Kidney (tissue), 14 donors: Measurements from ENCODE around the gene CWC15. TPM values are rescaled to one million over a fixed set of nuclear protein-coding genes. Genes with fewer than 3 reads are reported as not detected.

Experiments
- DNase-seq, 5 donors: peaks; one replicate each; pipeline ENCODE4 v3.0.0-alpha.2; 2013 to 2020
- FAIRE-seq: peaks from 2 replicates; lab custom pipeline; 2012; peaks lifted over from hg19 to GRCh38; lab: Jason Lieb, UNC
- H3K27ac ChIP-seq, 2 donors: one replicate each; pipeline ENCODE4 v1.7.0; 2013; ENCODE audit warnings: low read depth in 2 of 2, low read length in 2 of 2, inconsistent platforms in 1 of 2
- H3K27me3 ChIP-seq: one replicate; pipeline ENCODE4 v1.7.1; 2013; ENCODE audit warnings: low read length, inconsistent platforms; ENCODE audit not compliant: control insufficient read depth, insufficient read depth
- H3K36me3 ChIP-seq, 3 donors: one replicate each; pipeline versions ENCODE4 v1.7.0 to v1.7.1; 2013; ENCODE audit warnings: low read length in 3 of 3, control low read depth in 1 of 3, inconsistent platforms in 1 of 3; ENCODE audit not compliant: insufficient read depth in 3 of 3, control insufficient read depth in 2 of 3
- H3K4me1 ChIP-seq, 3 donors: one replicate each; pipeline versions ENCODE4 v1.7.0 to v1.7.1; 2013; ENCODE audit warnings: low read length in 3 of 3, inconsistent platforms in 1 of 3, low read depth in 1 of 3; ENCODE audit not compliant: control insufficient read depth in 2 of 3, insufficient read depth in 2 of 3
- H3K4me3 ChIP-seq, 3 donors: one replicate each; pipeline versions ENCODE4 v1.7.0 to v1.8.1; 2013; ENCODE audit warnings: low read length in 3 of 3, control low read depth in 1 of 3, inconsistent platforms in 1 of 3
- H3K9ac ChIP-seq, 3 donors: one replicate each; pipeline versions ENCODE4 v1.7.0 to v1.7.1; 2013; ENCODE audit warnings: low read length in 3 of 3, control low read depth in 1 of 3, inconsistent platforms in 1 of 3
- H3K9me3 ChIP-seq, 3 donors: one replicate each; pipeline versions ENCODE4 v1.7.0 to v1.7.1; 2013; ENCODE audit warnings: low read length in 3 of 3, control low read depth in 1 of 3, inconsistent platforms in 1 of 3; ENCODE audit not compliant: control insufficient read depth in 2 of 3, insufficient read depth in 1 of 3
- CTCF ChIP-seq: IDR thresholded peaks from 3 replicates; pipeline ENCODE4 v1.5.1; 2012; ENCODE audit warnings: mild to moderate bottlenecking, moderate library complexity, borderline replicate concordance; ENCODE audit not compliant: insufficient read depth; ENCODE audit errors: extremely low read depth
- intact Hi-C: fragments of 100-400 bp; cut with DNase I; formaldehyde crosslinking; loops from one replicate; pipeline ENCODE4 v1.11.1; 2022
- polyA plus RNA-seq: library from polyadenylated mRNA; stranded (reverse); fragments of 350-450 nt; fragmentation: Illumina TruSeq; extraction: RNeasy Lipid Tissue Mini Kit (QIAGEN cat#74804); gene quantifications from one replicate; pipeline ENCODE4 v1.2.3, GENCODE V29; 2014; ENCODE audit warnings: low read depth, low replicate concordance; ENCODE audit not compliant: insufficient read depth
- total RNA-seq: library from RNA; stranded (reverse); fragmentation: NEBNext Ultra II Directional; extraction: Animal tissue kit (Norgen Biotek cat#: 25700); gene quantifications from one replicate; pipeline ENCODE4 v1.2.1, GENCODE V29; 2021
- donor health status: control.
- donor health status: control.
- donor health status: control.
- donor health status: control.
- donor health status: control.
- donor health status: DM: yes; HTN: yes; CAD: no.
- donor health status: Normal renal cell carcinoma (clear cell type).

The CWC15 gene
- total and polyA plus RNA-seq, 2 donors from 2014 or later: 61.7 to 87.5 TPM

- intact Hi-C loops: no loop called here
- no peaks in the 10 kb centered on the region for H3K9me3 ChIP-seq
- TF ChIP-seq CTCF: no peak
- DNase-seq: no peak
- FAIRE-seq: no peak
- H3K27me3 ChIP-seq: no peaks in the 10 kb centered on the region
- H3K4me1 ChIP-seq: no peaks in the 10 kb centered on the region
- peaks cover 0 to 3% (median 0%) of the 10 kb centered on the region in 3 donors for H3K36me3 ChIP-seq
- H3K4me3 ChIP-seq: no peak overlapping the region
- H3K9ac ChIP-seq: no peak overlapping the region
- H3K27ac ChIP-seq: no peak overlapping the region
These were observed 18.6 kb downstream of the CWC15 start for GRCh38 chr11:94954753-94955152.

GRCh38 chr11:94948070-94948617, 25.2 kb downstream of the CWC15 start:
- H3K9ac ChIP-seq: no peak overlapping the region
- no peaks in the 10 kb centered on the region for H3K9me3 ChIP-seq
- H3K4me3 ChIP-seq: peak overlapping the region in 1 of 3 donors; percentile 6
- H3K27me3 ChIP-seq: no peaks in the 10 kb centered on the region
- FAIRE-seq (no peak), DNase-seq (peak in 2 of 5 donors; percentile 28 to 51)
- no peaks in the 10 kb centered on the region for H3K36me3 ChIP-seq
- no peak overlapping the region for H3K27ac ChIP-seq
- intact Hi-C loops: no loop called here
- TF ChIP-seq CTCF: no peak
- H3K4me1 ChIP-seq: no peaks in the 10 kb centered on the region

- Histone ChIP-seq H3K9me3 (no peaks in the 10 kb centered on the region), H3K27me3 (no peaks in the 10 kb centered on the region), H3K4me3 (no peak overlapping the region), H3K9ac (no peak overlapping the region), H3K27ac (no peak overlapping the region), H3K4me1 (no peaks in the 10 kb centered on the region), H3K36me3 (no peaks in the 10 kb centered on the region)
- FAIRE-seq (no peak), DNase-seq (peak in 1 of 5 donors; percentile 45)
- intact Hi-C loops: no loop called here
- TF ChIP-seq CTCF: no peak
These were observed 26.5 kb downstream of the CWC15 start for GRCh38 chr11:94946812-94947211.

GRCh38 chr11:94941131-94941530, 32.2 kb downstream of the CWC15 start:
- H3K27me3 ChIP-seq: no peaks in the 10 kb centered on the region
- H3K4me1 ChIP-seq: peaks cover 0 to 7% (median 0%) of the 10 kb centered on the region in 3 donors
- H3K9ac ChIP-seq: no peak overlapping the region
- FAIRE-seq (no peak), DNase-seq (no peak)
- intact Hi-C loops: no loop called here
- TF ChIP-seq CTCF: no peak
- no peak overlapping the region for H3K4me3 ChIP-seq
- no peaks in the 10 kb centered on the region for H3K36me3 ChIP-seq
- H3K9me3 ChIP-seq: no peaks in the 10 kb centered on the region
- H3K27ac ChIP-seq: no peak overlapping the region
